ENCODE data around the gene NREP. TPM values are rescaled to one million over a fixed set of nuclear protein-coding genes. Genes with fewer than 3 reads are reported as not detected.

Gene NREP, protein sequence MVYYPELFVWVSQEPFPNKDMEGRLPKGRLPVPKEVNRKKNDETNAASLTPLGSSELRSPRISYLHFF
- 19.3 TPM for total RNA-seq
- long read RNA-seq, transcript NREP-202 (5 exons, 2,581 nt) = major isoform, 25 of 30 reads
- long read RNA-seq, partial matches to known transcripts = 2 of 30 reads
- long read RNA-seq, other reads (novel, unspliced or antisense) = 1 of 30 reads

DNA sequence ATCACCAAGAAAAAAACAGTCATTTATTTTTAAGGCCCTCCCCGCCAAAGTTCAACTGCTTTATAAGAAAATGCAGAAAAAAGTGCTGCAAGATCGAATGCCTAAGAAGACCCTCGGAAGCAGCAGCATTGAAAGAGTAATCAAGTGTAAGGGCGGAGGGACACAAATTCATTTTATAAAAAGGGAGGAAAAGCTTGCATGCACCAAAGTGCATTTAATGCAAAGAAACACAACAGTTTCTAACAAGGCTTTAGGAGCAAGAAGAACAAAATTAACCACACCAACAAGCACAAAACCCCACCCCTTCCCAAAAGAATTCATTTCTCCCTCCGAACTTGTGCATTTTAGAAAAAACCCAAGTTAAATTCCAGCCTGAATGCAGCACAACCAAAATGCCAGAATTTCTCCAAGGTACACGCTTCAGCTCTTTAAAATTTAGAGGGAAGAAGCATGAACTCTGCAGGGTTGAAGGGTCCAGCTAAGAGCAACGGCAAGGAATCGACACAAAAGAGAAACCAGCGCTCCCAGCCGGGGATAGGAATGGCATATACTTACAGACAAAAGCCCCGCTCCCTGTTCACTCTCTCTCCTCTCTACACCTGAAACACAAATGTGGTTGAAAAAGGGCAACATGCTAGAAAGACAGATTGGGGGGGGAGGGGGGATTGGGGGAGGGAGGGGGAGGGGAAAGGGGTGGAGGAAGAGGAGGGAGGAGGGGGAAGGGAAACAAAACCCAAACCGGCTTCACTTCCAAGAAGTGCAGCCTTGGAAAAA is at the start of gene NREP:
TSS of gene NREP (minus strand) at position 614 of the 774 bp plus-strand sequence. CDS start 1,422 bp downstream, outside the sequence.
- DNase-seq = peak; percentile 65
- H3K27ac ChIP-seq = peak within 1 kb of the TSS; percentile 87
- no peaks in the 10 kb centered on the region for H3K9me3 ChIP-seq
- peak; percentile 5 for ATAC-seq
- peak within 1 kb of the TSS; percentile 65 for H3K4me3 ChIP-seq
- H3K27me3 ChIP-seq = no peaks in the 10 kb centered on the region
- H3K4me1 ChIP-seq = peaks cover 13% of the 10 kb centered on the region
- TF ChIP-seq, protein P1, sequence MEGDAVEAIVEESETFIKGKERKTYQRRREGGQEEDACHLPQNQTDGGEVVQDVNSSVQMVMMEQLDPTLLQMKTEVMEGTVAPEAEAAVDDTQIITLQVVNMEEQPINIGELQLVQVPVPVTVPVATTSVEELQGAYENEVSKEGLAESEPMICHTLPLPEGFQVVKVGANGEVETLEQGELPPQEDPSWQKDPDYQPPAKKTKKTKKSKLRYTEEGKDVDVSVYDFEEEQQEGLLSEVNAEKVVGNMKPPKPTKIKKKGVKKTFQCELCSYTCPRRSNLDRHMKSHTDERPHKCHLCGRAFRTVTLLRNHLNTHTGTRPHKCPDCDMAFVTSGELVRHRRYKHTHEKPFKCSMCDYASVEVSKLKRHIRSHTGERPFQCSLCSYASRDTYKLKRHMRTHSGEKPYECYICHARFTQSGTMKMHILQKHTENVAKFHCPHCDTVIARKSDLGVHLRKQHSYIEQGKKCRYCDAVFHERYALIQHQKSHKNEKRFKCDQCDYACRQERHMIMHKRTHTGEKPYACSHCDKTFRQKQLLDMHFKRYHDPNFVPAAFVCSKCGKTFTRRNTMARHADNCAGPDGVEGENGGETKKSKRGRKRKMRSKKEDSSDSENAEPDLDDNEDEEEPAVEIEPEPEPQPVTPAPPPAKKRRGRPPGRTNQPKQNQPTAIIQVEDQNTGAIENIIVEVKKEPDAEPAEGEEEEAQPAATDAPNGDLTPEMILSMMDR (IDR thresholded peaks at IDR 0.05) = no peak
- H3K36me3 ChIP-seq = no peaks in the 10 kb centered on the region
- intact Hi-C loops (cut with DNase I) = no loop called here

- H3K4me1 ChIP-seq = no peaks in the 10 kb centered on the region
- H3K4me3 ChIP-seq = no peak overlapping the region
- DNase-seq (no peak), ATAC-seq (no peak)
- no peaks in the 10 kb centered on the region for H3K9me3 ChIP-seq
- intact Hi-C loops (cut with DNase I) = no loop called here
- no peak overlapping the region for H3K27ac ChIP-seq
- TF ChIP-seq, protein P1 (IDR thresholded peaks at IDR 0.05) = no peak
- no peaks in the 10 kb centered on the region for H3K36me3 ChIP-seq
- no peaks in the 10 kb centered on the region for H3K27me3 ChIP-seq
Measured at GRCh38 chr5:111806753-111807152, 49.8 kb upstream of the NREP start.

- TF ChIP-seq, protein P1 (IDR thresholded peaks at IDR 0.05) = no peak
- Histone ChIP-seq H3K4me1 (no peaks in the 10 kb centered on the region), H3K9me3 (no peaks in the 10 kb centered on the region), H3K27me3 (no peaks in the 10 kb centered on the region), H3K4me3 (no peak overlapping the region), H3K36me3 (no peaks in the 10 kb centered on the region), H3K27ac (no peak overlapping the region)
- intact Hi-C loops (cut with DNase I) = no loop called here
- ATAC-seq (no peak), DNase-seq (no peak)
Measured at GRCh38 chr5:111806156-111806555, 49.2 kb upstream of the NREP start.

GRCh38 chr5:111805071-111805470 is 48.1 kb upstream of the NREP start:
- Histone ChIP-seq H3K36me3 (no peaks in the 10 kb centered on the region), H3K27me3 (no peaks in the 10 kb centered on the region), H3K27ac (no peak overlapping the region), H3K4me1 (no peaks in the 10 kb centered on the region), H3K9me3 (no peaks in the 10 kb centered on the region), H3K4me3 (no peak overlapping the region)
- DNase-seq (no peak), ATAC-seq (no peak)
- TF ChIP-seq, protein P1 (IDR thresholded peaks at IDR 0.05) = no peak
- intact Hi-C loops (cut with DNase I) = no loop called here

DNA sequence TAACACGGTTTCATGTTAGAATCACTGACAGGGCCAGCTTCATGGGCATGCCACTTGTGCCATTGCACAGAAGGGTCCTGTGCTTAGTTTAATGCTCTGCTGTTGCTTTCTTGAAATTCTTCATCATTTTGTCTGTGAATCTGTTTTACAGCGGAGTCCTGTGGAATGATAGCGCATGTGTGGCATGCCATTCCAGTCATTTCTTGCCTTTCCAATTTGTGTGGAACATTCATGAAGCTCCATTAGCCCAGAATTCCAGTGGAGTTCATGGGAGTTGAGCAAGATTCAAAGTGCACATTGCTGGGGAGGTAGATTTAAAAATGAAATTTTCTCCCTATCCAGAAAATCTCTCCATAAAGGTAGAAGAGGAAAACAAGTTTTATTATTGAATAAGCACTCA is 43.4 kb upstream of the NREP start:
- Histone ChIP-seq H3K4me3 (no peak overlapping the region), H3K9me3 (no peaks in the 10 kb centered on the region), H3K36me3 (no peaks in the 10 kb centered on the region), H3K27me3 (no peaks in the 10 kb centered on the region), H3K4me1 (no peaks in the 10 kb centered on the region), H3K27ac (no peak overlapping the region)
- intact Hi-C loops (cut with DNase I) = no loop called here
- TF ChIP-seq, protein P1 (IDR thresholded peaks at IDR 0.05) = no peak
- DNase-seq = no peak
- ATAC-seq = no peak

Data from upper lobe of right lung (tissue), 1 donor.